ENCODE results near the gene CDH22. TPM values are rescaled to one million over a fixed set of nuclear protein-coding genes. Genes with fewer than 3 reads are reported as not detected.

Gene CDH22
- total and polyA plus RNA-seq, 2 donors from 2014 or later = 0.19 to 1.6 TPM

DNA sequence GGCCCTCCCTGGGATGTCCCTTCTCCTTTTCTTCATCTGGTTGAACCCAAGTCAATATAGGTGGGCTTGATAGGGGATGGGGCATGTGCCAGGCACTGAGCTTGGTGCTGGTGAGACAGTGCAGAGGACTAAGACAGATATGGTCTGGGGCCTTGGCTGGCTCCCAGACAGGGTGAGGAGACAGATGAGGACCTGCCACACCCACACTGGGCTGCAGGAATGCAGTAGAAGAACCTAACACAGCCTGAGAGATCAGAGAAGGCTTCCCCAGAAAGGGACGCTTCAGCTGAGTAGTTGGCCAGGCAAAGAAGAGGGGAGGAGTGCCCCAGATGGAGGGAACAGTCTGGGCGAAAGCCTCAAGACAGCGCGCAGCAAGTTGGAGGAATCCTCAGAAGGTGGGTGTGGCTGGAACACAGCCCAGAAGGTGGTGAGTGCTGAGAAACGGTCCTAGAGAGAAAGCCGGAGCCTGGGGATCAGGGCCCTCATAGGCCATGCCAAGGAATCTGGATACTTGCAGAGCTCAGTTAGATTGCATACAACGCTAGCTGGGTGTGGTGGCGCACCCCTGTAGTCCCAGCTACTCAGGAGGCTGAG, 163.8 kb downstream of the CDH22 start:
- H3K4me3 ChIP-seq (ENCODE audit: low read length in 3 of 3) = no peak overlapping the region
- H3K27ac ChIP-seq (ENCODE audit: low read depth in 2 of 2, low read length in 2 of 2) = no peak overlapping the region
- intact Hi-C loops (cut with DNase I) = no loop called here
- H3K9me3 ChIP-seq (ENCODE audit: control insufficient read depth in 2 of 3, insufficient read depth in 1 of 3, low read length in 3 of 3) = no peaks in the 10 kb centered on the region
- no peaks in the 10 kb centered on the region for H3K4me1 ChIP-seq (ENCODE audit: control insufficient read depth in 2 of 3, insufficient read depth in 2 of 3, low read depth in 1 of 3, low read length in 3 of 3)
- H3K27me3 ChIP-seq (ENCODE audit: control insufficient read depth, insufficient read depth, low read length) = peaks cover 4% of the 10 kb centered on the region
- TF ChIP-seq, protein P1, sequence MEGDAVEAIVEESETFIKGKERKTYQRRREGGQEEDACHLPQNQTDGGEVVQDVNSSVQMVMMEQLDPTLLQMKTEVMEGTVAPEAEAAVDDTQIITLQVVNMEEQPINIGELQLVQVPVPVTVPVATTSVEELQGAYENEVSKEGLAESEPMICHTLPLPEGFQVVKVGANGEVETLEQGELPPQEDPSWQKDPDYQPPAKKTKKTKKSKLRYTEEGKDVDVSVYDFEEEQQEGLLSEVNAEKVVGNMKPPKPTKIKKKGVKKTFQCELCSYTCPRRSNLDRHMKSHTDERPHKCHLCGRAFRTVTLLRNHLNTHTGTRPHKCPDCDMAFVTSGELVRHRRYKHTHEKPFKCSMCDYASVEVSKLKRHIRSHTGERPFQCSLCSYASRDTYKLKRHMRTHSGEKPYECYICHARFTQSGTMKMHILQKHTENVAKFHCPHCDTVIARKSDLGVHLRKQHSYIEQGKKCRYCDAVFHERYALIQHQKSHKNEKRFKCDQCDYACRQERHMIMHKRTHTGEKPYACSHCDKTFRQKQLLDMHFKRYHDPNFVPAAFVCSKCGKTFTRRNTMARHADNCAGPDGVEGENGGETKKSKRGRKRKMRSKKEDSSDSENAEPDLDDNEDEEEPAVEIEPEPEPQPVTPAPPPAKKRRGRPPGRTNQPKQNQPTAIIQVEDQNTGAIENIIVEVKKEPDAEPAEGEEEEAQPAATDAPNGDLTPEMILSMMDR (IDR thresholded peaks at IDR 0.05; ENCODE audit: borderline replicate concordance, extremely low read depth, insufficient read depth) = no peak
- FAIRE-seq = no peak
- peak in 1 of 5 donors; percentile 29 for DNase-seq
- no peak overlapping the region for H3K9ac ChIP-seq (ENCODE audit: low read length in 3 of 3)
- no peaks in the 10 kb centered on the region for H3K36me3 ChIP-seq (ENCODE audit: control insufficient read depth in 2 of 3, insufficient read depth in 3 of 3, low read length in 3 of 3)

DNA sequence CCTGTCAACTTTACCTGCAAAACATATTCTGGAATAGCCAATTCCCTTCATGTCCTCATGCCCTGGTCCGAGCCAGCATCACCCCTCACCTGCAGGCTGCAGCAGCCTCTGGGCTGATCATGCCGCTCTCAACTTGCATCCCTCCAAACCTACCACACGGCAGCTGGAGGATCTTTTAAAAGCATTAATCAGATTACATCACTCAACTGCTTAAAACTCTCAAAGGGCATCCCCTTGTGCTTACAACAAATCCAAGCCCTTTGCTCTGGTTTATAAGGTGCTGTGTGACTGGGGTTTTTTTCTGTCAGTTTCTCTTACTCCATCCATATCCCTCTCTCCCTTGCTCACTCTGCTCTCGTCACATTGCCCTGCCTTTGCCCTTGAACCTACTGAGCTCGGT, 166.2 kb downstream of the CDH22 start:
- TF ChIP-seq, protein P1 (IDR thresholded peaks at IDR 0.05; ENCODE audit: borderline replicate concordance, extremely low read depth, insufficient read depth) = no peak
- no peak for FAIRE-seq
- Histone ChIP-seq H3K4me1 (ENCODE audit: control insufficient read depth in 2 of 3, insufficient read depth in 2 of 3, low read depth in 1 of 3, low read length in 3 of 3) (no peaks in the 10 kb centered on the region), H3K27ac (ENCODE audit: low read depth in 2 of 2, low read length in 2 of 2) (no peak overlapping the region), H3K36me3 (ENCODE audit: control insufficient read depth in 2 of 3, insufficient read depth in 3 of 3, low read length in 3 of 3) (no peaks in the 10 kb centered on the region), H3K9me3 (ENCODE audit: control insufficient read depth in 2 of 3, insufficient read depth in 1 of 3, low read length in 3 of 3) (no peaks in the 10 kb centered on the region), H3K4me3 (ENCODE audit: low read length in 3 of 3) (no peak overlapping the region), H3K9ac (ENCODE audit: low read length in 3 of 3) (no peak overlapping the region), H3K27me3 (ENCODE audit: control insufficient read depth, insufficient read depth, low read length) (peaks cover 7% of the 10 kb centered on the region)
- intact Hi-C loops (cut with DNase I) = no loop called here
- no peak for DNase-seq

DNA sequence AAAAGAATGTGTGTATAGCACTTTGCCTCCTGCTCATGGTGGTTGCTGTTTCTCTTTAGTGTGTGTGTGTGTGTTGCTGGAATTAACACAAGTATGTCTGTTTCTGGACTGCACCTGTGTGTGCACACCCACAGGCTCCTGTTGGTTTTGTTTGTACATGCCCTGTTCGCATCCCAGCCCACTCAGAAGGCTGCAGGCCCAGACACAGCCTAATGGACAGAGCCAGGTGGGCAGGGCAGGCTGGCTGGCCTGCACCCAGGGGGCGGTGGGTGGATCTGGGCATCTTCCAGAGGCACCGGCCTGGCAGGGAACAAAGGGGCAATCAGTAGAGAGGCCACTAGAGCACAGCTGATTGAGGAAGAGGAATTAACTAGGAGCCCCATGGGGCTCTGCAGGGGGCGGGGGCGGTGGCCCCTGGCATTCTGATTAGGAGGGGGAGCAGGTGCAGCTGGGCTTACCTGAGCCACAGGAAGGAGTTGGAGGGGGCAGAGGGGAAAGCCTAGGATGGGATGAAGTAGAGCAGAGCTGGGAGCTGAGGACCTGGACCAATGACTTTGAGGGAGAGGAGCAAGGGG, 168.3 kb downstream of the CDH22 start:
- Histone ChIP-seq H3K4me3 (ENCODE audit: low read length in 3 of 3) (no peak overlapping the region), H3K36me3 (ENCODE audit: control insufficient read depth in 2 of 3, insufficient read depth in 3 of 3, low read length in 3 of 3) (no peaks in the 10 kb centered on the region), H3K4me1 (ENCODE audit: control insufficient read depth in 2 of 3, insufficient read depth in 2 of 3, low read depth in 1 of 3, low read length in 3 of 3) (no peaks in the 10 kb centered on the region), H3K27ac (ENCODE audit: low read depth in 2 of 2, low read length in 2 of 2) (no peak overlapping the region), H3K9ac (ENCODE audit: low read length in 3 of 3) (no peak overlapping the region), H3K27me3 (ENCODE audit: control insufficient read depth, insufficient read depth, low read length) (peaks cover 7% of the 10 kb centered on the region), H3K9me3 (ENCODE audit: control insufficient read depth in 2 of 3, insufficient read depth in 1 of 3, low read length in 3 of 3) (no peaks in the 10 kb centered on the region)
- FAIRE-seq (no peak), DNase-seq (no peak)
- intact Hi-C loops (cut with DNase I) = no loop called here
- TF ChIP-seq, protein P1 (IDR thresholded peaks at IDR 0.05; ENCODE audit: borderline replicate concordance, extremely low read depth, insufficient read depth) = no peak
